Transverse colon (tissue), 4 donors: ENCODE measurements around the gene POLDIP3. TPM values are rescaled to one million over a fixed set of nuclear protein-coding genes. Genes with fewer than 3 reads are reported as not detected.
"Not testable (repeated sequence)": the region's sequence is repeated elsewhere in the genome, so short reads cannot be mapped to it uniquely, and the experiment has no call there.

Experiments
- DNase-seq: peaks from one replicate; pipeline ENCODE4 v3.0.0-alpha.2; 2019
- H3K27ac ChIP-seq, 4 donors: fragments of 200-600 bp; sonication (generic); 2 replicates each; pipeline ENCODE4 v1.5.1; 2016 to 2018; ENCODE audit warnings: inconsistent platforms in 4 of 4
- H3K27me3 ChIP-seq: fragments of 200-600 bp; sonication (generic); 2 replicates; pipeline ENCODE4 v1.5.1; 2017; ENCODE audit warnings: inconsistent platforms
- H3K36me3 ChIP-seq, 4 donors: fragments of 200-600 bp; sonication (generic); 2 replicates each; pipeline ENCODE4 v1.5.1; 2017 to 2019; ENCODE audit warnings: inconsistent platforms in 4 of 4
- H3K4me1 ChIP-seq, 4 donors: fragments of 200-600 bp; sonication (generic); 2 replicates each; pipeline ENCODE4 v1.5.1; 2017 to 2020; ENCODE audit warnings: inconsistent platforms in 4 of 4
- H3K4me3 ChIP-seq, 4 donors: fragments of 200-600 bp; sonication (generic); 1 replicate in 1 of 4; 2 replicates in 3 of 4; pipeline versions ENCODE4 v1.5.1 to v1.6.1; 2017 to 2019; ENCODE audit warnings: inconsistent platforms in 4 of 4
- H3K9me3 ChIP-seq, 2 donors: fragments of 200-600 bp; sonication (generic); 2 replicates each; pipeline ENCODE4 v1.5.1; 2017 to 2019; ENCODE audit warnings: inconsistent platforms in 2 of 2
- EP300 ChIP-seq: sonication (generic); formaldehyde crosslinking; IDR thresholded peaks from one replicate; pipeline ENCODE4 v1.6.1; 2017; ENCODE audit warnings: antibody characterized with exemption, low read depth
- POLR2A ChIP-seq: fragments of 450-650 bp; IDR thresholded peaks from one replicate; pipeline ENCODE4 v1.6.1; 2016; ENCODE audit warnings: antibody characterized with exemption, mild to moderate bottlenecking, moderate library complexity
- POLR2AphosphoS5 ChIP-seq, 3 donors: sonication (generic); formaldehyde crosslinking; IDR thresholded peaks; one replicate each; pipeline ENCODE4 v1.6.1; 2016; ENCODE audit warnings: antibody characterized with exemption in 3 of 3
- WGBS, 2 donors: methylation state at CpG; one replicate each; pipeline ENCODE4 v1.1.5; 2018; ENCODE audit warnings: low coverage in 1 of 2; 5-methylcytosine and 5-hydroxymethylcytosine counted together
- in situ Hi-C, 4 donors: fragments of 200-750 bp; cut with MboI; loops; one replicate each; pipeline versions ENCODE4 v1.15.0 to v1.15.1; 2017; ENCODE audit warnings: low sequenced_read_pairs in 3 of 4, low pct_ligation_motif_present in 1 of 4, low pct_unique_long_range_greater_than_20kb in 1 of 4
- intact Hi-C: fragments of 100-400 bp; cut with DNase I; formaldehyde crosslinking; loops from one replicate; pipeline ENCODE4 v1.15.1; 2023; ENCODE audit warnings: low total_unique reads
- total RNA-seq, 4 donors: library from RNA; depleted of rRNA; stranded (reverse); fragments of >200 nt; gene quantifications; one replicate each; pipeline ENCODE4 v1.1.0, GENCODE V29; 2016
- TF ChIP-seq, protein P1 (sequence below), 5 experiments: fragments of 200-600 bp in 3 of 5; fragments of 450-650 bp in 2 of 5; sonication (generic) in 3 of 5; IDR thresholded peaks; 1 replicate in 2 of 5; 2 replicates in 3 of 5; pipeline ENCODE4 v1.5.1; 2016 to 2017; ENCODE audit warnings: antibody characterized with exemption in 5 of 5, inconsistent platforms in 3 of 5, mild to moderate bottlenecking in 2 of 5, moderate library complexity in 1 of 5

Gene POLDIP3
- total RNA-seq, 4 donors from 2014 or later = 36.5 to 69.5 (median 45.2) TPM

DNA sequence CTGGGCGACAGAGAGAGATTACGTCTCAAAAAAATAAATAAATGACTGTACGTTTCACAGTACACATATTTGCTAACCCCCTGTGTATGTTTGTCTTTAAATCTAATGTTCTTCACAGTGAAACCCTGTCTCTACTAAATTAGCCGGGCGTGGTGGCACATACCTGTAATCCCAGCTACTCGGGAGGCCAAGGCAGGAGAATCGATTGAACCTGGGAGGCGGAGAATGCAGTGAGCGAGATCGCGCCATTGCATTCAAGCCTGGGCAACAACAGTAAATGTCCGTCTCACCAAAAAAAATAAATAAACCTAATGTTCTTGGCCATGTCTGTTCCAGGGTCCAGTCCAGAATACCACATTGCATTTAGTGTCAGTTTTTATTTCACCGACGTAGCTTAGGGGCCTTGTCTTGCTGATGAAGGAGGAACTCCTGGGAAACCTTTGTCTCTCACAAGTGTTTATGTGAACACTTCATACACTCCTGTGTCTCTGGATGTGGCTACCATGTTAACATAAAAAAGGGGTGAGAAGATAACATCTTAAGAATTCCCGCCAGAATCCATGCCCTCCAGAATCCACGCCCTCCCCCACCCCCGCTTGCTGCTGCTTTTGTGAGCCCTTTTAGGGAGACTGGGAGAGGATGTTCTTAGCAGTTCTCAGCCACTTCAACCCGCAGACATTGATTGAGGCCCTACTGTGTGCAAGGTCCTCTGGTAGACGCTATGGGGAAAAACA is 65.9 kb downstream of the POLDIP3 start:
- no peak overlapping the region for H3K4me3 ChIP-seq
- H3K27me3 ChIP-seq = no peaks in the 10 kb centered on the region
- intact Hi-C loops (no loop called here), in situ Hi-C loops (no loop called here)
- no peaks in the 10 kb centered on the region for H3K9me3 ChIP-seq
- TF ChIP-seq, protein P1, sequence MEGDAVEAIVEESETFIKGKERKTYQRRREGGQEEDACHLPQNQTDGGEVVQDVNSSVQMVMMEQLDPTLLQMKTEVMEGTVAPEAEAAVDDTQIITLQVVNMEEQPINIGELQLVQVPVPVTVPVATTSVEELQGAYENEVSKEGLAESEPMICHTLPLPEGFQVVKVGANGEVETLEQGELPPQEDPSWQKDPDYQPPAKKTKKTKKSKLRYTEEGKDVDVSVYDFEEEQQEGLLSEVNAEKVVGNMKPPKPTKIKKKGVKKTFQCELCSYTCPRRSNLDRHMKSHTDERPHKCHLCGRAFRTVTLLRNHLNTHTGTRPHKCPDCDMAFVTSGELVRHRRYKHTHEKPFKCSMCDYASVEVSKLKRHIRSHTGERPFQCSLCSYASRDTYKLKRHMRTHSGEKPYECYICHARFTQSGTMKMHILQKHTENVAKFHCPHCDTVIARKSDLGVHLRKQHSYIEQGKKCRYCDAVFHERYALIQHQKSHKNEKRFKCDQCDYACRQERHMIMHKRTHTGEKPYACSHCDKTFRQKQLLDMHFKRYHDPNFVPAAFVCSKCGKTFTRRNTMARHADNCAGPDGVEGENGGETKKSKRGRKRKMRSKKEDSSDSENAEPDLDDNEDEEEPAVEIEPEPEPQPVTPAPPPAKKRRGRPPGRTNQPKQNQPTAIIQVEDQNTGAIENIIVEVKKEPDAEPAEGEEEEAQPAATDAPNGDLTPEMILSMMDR (IDR thresholded peaks at IDR 0.05) = no peak
- TF ChIP-seq POLR2A = no peak
- TF ChIP-seq POLR2AphosphoS5 (IDR thresholded peaks at IDR 0.05) = no peak
- TF ChIP-seq EP300 = no peak
- H3K36me3 ChIP-seq = no peaks in the 10 kb centered on the region
- DNase-seq = no peak
- WGBS, 2 donors = 83 to 84% methylated on average over 12 to 19 of the region's 19 CpGs
- no peak overlapping the region for H3K27ac ChIP-seq
- H3K4me1 ChIP-seq = peaks cover 0 to 7% (median 3%) of the 10 kb centered on the region in 4 donors

DNA sequence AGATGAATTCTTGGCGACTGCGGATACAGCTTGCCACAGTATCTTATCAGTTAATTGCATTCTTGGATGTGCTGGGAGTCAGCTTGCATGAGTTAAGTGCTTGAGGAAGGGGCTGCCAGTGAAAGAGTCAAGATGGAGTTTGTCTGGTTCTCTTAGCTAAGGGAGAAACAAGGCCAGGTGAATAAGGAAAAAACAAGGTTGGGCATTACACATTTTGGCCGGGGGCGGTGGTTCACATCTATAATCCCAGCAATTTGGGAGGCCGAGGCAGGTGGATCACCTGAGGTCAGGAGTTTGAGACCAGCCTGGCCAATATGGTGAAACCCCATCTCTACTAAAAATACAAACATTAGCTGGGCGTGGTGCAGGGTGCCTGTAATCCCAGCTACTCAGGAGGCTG is 66.6 kb downstream of the POLDIP3 start:
- H3K9me3 ChIP-seq, H3K36me3 ChIP-seq, H3K4me3 ChIP-seq, H3K27ac ChIP-seq, DNase-seq, H3K4me1 ChIP-seq, H3K27me3 ChIP-seq, in situ Hi-C loops, intact Hi-C loops: not testable (repeated sequence)
- 67 to 72% methylated on average over 6 of the region's 6 CpGs for WGBS, 2 donors

DNA sequence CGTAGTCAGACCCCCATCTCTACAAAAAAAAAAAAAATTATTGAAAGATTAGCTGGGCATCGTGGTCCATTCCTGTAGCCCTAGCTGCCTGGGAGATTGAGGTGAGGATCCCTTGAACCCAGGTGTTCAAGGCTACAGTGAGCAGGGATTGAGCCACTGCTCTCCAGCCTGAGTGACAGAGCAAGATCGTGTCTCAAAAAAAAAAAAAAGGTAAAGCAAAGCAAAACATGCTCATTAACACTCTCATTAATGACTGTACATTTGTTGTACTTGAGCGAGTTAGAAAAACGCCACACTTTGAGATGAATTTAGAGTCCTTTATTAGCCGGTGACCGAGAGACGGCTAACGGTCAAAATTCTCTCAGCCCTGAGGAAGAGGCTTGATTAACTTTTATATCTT is 67.1 kb downstream of the POLDIP3 start:
- H3K9me3 ChIP-seq = no peaks in the 10 kb centered on the region
- no peaks in the 10 kb centered on the region for H3K27me3 ChIP-seq
- WGBS, 2 donors = 73 to 76% methylated on average over 9 of the region's 9 CpGs
- H3K4me3 ChIP-seq = no peak overlapping the region
- DNase-seq = no peak
- TF ChIP-seq POLR2AphosphoS5 (IDR thresholded peaks at IDR 0.05) = no peak
- TF ChIP-seq, protein P1 (IDR thresholded peaks at IDR 0.05) = no peak
- TF ChIP-seq EP300 = no peak
- no peak for TF ChIP-seq POLR2A
- H3K27ac ChIP-seq = no peak overlapping the region
- intact Hi-C loops = no loop called here
- no peaks in the 10 kb centered on the region for H3K4me1 ChIP-seq
- in situ Hi-C loops = no loop called here
- H3K36me3 ChIP-seq = no peaks in the 10 kb centered on the region

DNA sequence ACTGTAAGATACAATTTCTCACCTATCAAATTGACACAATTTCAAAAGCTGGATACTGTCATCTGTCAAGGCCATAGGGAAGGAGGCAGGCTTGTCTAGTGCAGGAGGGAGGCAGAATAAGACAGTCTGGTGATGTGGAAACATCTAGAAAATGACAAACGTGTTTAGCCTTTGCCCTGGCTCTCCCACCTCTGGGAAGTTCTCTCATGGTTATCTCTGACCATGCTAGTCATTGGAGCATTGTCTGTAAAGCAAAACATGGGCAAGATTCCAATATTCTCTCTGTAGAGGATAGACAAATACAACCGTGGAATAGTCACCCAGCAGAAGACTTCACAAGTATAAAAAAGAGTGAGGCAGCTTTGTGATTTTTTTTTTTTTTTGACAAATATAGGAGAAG is 70.0 kb downstream of the POLDIP3 start:
- Histone ChIP-seq H3K4me1 (no peaks in the 10 kb centered on the region), H3K36me3 (no peaks in the 10 kb centered on the region), H3K27ac (no peak overlapping the region), H3K4me3 (no peak overlapping the region), H3K27me3 (no peaks in the 10 kb centered on the region), H3K9me3 (no peaks in the 10 kb centered on the region)
- in situ Hi-C loops (no loop called here), intact Hi-C loops (no loop called here)
- 6 to 21% methylated on average over 2 of the region's 2 CpGs for WGBS, 2 donors
- TF ChIP-seq, protein P1 (IDR thresholded peaks at IDR 0.05) = no peak
- TF ChIP-seq POLR2A (no peak), POLR2AphosphoS5 (IDR thresholded peaks at IDR 0.05) (no peak), EP300 (no peak)
- no peak for DNase-seq

DNA sequence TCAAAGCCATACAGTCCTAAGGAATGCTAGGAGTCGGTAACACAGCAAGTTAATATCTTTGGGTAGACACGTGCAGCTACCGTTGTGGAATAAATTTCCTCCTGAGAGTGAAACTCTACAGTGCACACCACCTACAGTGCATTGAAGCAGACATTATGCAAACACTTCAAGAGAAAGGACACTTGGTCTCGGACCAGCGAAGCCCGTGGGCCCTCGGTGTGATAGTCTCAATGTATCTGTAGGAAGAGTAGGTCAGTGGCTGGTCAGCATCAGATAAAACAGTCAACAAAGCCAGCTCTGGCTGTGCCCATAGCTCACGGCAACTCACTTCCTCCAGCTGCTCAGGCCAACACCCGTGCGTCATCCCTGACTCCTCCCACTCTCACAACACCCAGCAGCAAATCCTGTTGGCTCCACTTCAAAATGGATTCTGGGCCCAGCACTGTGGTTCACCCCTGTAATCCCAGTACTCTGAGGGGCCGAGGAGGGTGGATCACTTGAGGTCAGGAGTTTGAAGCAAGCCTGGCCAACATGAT is 75.4 kb downstream of the POLDIP3 start:
- in situ Hi-C loops, H3K9me3 ChIP-seq, H3K27me3 ChIP-seq, intact Hi-C loops, H3K36me3 ChIP-seq, H3K4me3 ChIP-seq: not testable (repeated sequence)
- peak; percentile 25 for DNase-seq
- peak; percentile 18 for TF ChIP-seq POLR2A
- peak overlapping the region; percentile 47 to 74 (median 60) for H3K27ac ChIP-seq
- peaks cover 0 to 11% (median 10%) of the 10 kb centered on the region in 4 donors for H3K4me1 ChIP-seq
- 29 to 50% methylated on average over 3 to 8 of the region's 11 CpGs for WGBS, 2 donors

DNA sequence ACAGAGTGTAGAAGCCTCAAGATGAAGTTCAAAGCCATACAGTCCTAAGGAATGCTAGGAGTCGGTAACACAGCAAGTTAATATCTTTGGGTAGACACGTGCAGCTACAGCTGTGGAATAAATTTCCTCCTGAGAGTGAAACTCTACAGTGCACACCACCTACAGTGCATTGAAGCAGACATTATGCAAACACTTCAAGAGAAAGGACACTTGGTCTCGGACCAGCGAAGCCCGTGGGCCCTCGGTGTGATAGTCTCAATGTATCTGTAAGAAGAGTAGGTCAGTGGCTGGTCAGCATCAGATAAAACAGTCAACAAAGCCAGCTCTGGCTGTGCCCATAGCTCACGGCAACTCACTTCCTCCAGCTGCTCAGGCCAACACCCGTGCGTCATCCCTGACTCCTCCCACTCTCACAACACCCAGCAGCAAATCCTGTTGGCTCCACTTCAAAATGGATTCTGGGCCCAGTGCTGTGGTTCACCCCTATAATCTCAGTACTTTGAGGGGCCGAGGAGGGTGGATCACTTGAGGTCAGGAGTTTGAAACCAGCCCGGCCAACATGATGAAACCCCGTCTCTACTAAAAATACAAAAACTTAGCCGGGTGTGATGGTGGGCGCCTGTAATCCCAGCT is 77.4 kb downstream of the POLDIP3 start:
- in situ Hi-C loops, H3K27me3 ChIP-seq, DNase-seq, H3K4me3 ChIP-seq, H3K36me3 ChIP-seq, intact Hi-C loops, H3K9me3 ChIP-seq: not testable (repeated sequence)
- Histone ChIP-seq H3K4me1 (peaks cover 0 to 13% (median 11%) of the 10 kb centered on the region in 4 donors), H3K27ac (peak overlapping the region; percentile 36 to 73 (median 70))
- WGBS, 2 donors = 51 to 59% methylated on average over 9 of the region's 14 CpGs

DNA sequence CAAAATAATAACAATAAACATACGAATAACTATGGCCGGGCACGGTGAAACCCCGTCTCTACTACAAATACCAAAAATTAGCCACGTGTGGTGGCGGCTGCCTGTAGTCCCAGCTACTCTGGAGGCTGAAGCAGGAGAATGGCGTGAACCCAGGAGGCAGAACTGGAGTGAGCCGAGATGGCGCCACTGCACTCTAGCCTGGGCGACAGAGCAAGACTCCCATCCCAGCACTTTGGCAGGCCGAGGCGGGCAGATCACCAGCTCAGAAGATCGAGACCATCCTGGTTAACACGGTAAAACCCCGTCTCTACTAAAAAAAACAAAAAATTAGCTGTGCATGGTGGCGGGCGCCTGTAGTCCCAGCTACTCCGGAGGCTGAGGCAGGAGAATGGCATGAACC is 78.0 kb downstream of the POLDIP3 start:
- in situ Hi-C loops, H3K9me3 ChIP-seq, DNase-seq, H3K4me3 ChIP-seq, intact Hi-C loops, H3K36me3 ChIP-seq, H3K27me3 ChIP-seq: not testable (repeated sequence)
- Histone ChIP-seq H3K4me1 (peaks cover 0 to 13% (median 11%) of the 10 kb centered on the region in 4 donors), H3K27ac (peak overlapping the region; percentile 36 to 73 (median 70))
- 87 to 90% methylated on average over 16 to 18 of the region's 18 CpGs for WGBS, 2 donors
